Measurements from ENCODE around the gene MYH13.

DNA sequence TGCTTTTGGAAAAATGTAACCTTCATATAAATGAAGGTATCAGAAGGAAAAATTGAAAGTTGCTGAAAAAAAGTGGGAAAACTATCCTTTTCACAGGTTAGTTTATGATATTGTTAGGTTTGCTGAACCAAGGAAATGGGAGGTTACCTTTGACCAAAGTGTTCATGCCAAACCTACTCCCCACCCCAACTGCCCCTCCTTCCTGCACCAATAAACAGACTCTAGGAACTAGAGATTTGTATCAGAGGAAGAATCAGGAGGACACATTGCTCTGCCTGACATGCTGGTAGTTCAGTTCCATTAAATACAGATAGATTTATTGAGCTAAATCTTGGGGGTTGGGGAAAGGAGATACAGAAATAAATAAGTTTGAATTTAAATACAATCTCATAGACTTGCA lies 30.8 kb upstream of the MYH13 start:
- TF ChIP-seq, protein P1, sequence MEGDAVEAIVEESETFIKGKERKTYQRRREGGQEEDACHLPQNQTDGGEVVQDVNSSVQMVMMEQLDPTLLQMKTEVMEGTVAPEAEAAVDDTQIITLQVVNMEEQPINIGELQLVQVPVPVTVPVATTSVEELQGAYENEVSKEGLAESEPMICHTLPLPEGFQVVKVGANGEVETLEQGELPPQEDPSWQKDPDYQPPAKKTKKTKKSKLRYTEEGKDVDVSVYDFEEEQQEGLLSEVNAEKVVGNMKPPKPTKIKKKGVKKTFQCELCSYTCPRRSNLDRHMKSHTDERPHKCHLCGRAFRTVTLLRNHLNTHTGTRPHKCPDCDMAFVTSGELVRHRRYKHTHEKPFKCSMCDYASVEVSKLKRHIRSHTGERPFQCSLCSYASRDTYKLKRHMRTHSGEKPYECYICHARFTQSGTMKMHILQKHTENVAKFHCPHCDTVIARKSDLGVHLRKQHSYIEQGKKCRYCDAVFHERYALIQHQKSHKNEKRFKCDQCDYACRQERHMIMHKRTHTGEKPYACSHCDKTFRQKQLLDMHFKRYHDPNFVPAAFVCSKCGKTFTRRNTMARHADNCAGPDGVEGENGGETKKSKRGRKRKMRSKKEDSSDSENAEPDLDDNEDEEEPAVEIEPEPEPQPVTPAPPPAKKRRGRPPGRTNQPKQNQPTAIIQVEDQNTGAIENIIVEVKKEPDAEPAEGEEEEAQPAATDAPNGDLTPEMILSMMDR (IDR thresholded peaks at IDR 0.05; ENCODE audit: low read depth, low read length), result no peak
- TF ChIP-seq POLR2A (IDR thresholded peaks at IDR 0.05; ENCODE audit: extremely low read depth, insufficient read length) (no peak), MAX (IDR thresholded peaks at IDR 0.05; ENCODE audit: low read depth, low read length) (no peak)

Measured in NB4 (cell line).